A549 (cell line): ENCODE measurements around the gene NEUROD6. TPM values are rescaled to one million over a fixed set of nuclear protein-coding genes. Genes with fewer than 3 reads are reported as not detected.

Experiments used
- ATAC-seq, 2 experiments: fragments of 200-7000 bp in 1 of 2; fragments of >200 bp in 1 of 2; cut with Nextera tagmentation in 1 of 2; cut with Tn5 transposase in 1 of 2; 3 replicates each; pipeline versions ENCODE4 v1.8.0 to v1.9.1; 2018 to 2020; ENCODE audit warnings: mild to moderate bottlenecking in 1 of 2, moderate library complexity in 1 of 2
- CTCF ChIA-PET: fragments of 300-600 bp; sonication (Branson Sonifier 250); formaldehyde crosslinking; extraction: SDS; loops from one replicate; lab custom pipeline; 2021; ENCODE audit warnings: antibody characterized with exemption, inconsistent platforms; lab: Yijun Ruan, JAX
- POLR2A ChIA-PET: fragments of 350-600 bp; formaldehyde crosslinking; extraction: SDS; loops from one replicate; lab custom pipeline; 2021; ENCODE audit warnings: antibody characterized with exemption, inconsistent platforms; lab: Yijun Ruan, JAX
- DNase-seq, 2 experiments: peaks; one replicate each; pipeline versions ENCODE4 v3.0.0 to v3.0.0-alpha.2; 2011 to 2016; ENCODE audit warnings: low read depth in 1 of 2, low spot score in 1 of 2
- FAIRE-seq: peaks from 2 replicates; lab custom pipeline; 2011; peaks lifted over from hg19 to GRCh38; lab: Jason Lieb, UNC
- H3K27ac ChIP-seq, 2 experiments: fragments of >200 bp; sonication (Bioruptor Twin); formaldehyde crosslinking; 3 replicates each; pipeline ENCODE4 v1.5.1; 2016 to 2017
- H3K4me1 ChIP-seq: fragments of >200 bp; sonication (Bioruptor Twin); formaldehyde crosslinking; 3 replicates; pipeline ENCODE4 v1.6.1; 2016
- H3K4me2 ChIP-seq: fragments of >200 bp; sonication (Bioruptor Twin); formaldehyde crosslinking; 3 replicates; pipeline ENCODE4 v1.6.1; 2016
- H3K4me3 ChIP-seq: fragments of >200 bp; sonication (Bioruptor Twin); formaldehyde crosslinking; 3 replicates; pipeline ENCODE4 v1.5.1; 2016
- H3K9me3 ChIP-seq: fragments of >200 bp; sonication (Bioruptor Twin); formaldehyde crosslinking; 3 replicates; pipeline ENCODE4 v1.6.1; 2016
- CBX2 ChIP-seq: fragments of 200-600 bp; sonication (generic); IDR thresholded peaks from 2 replicates; pipeline ENCODE4 v1.6.1; 2016; ENCODE audit warnings: low read depth, mild to moderate bottlenecking, borderline replicate concordance
- CBX8 ChIP-seq: fragments of 200-600 bp; sonication (generic); IDR thresholded peaks from 2 replicates; pipeline ENCODE4 v1.6.1; 2016
- EHMT2 ChIP-seq: fragments of 200-600 bp; sonication (generic); IDR thresholded peaks from 2 replicates; pipeline ENCODE4 v1.6.1; 2016; ENCODE audit warnings: antibody characterized with exemption, low read depth, mild to moderate bottlenecking, moderate library complexity
- EP300 ChIP-seq, 2 experiments: fragments of >200 bp; sonication (Bioruptor Twin); formaldehyde crosslinking; IDR thresholded peaks; 2 replicates in 1 of 2; 3 replicates in 1 of 2; pipeline ENCODE4 v1.6.1; 2016 to 2017
- FOSB ChIP-seq: fragments of 250-450 bp; sonication (Bioruptor Pico); IDR thresholded peaks from 2 replicates; pipeline ENCODE4 v1.5.0; 2020; ENCODE audit warnings: mild to moderate bottlenecking, moderate library complexity
- HOXA7 ChIP-seq: fragments of 250-450 bp; sonication (Bioruptor Pico); IDR thresholded peaks from 2 replicates; pipeline ENCODE4 v1.5.0; 2020; ENCODE audit warnings: mild to moderate bottlenecking, moderate library complexity
- HOXB13 ChIP-seq: fragments of 250-450 bp; sonication (Bioruptor Pico); IDR thresholded peaks from 2 replicates; pipeline ENCODE4 v1.5.0; 2020; ENCODE audit warnings: low read depth, mild to moderate bottlenecking, moderate library complexity
- JUN ChIP-seq, 2 experiments: fragments of >200 bp; sonication (Bioruptor Twin); formaldehyde crosslinking; IDR thresholded peaks; 2 replicates in 1 of 2; 3 replicates in 1 of 2; pipeline ENCODE4 v1.6.1; 2016 to 2017
- JUNB ChIP-seq: fragments of >200 bp; sonication (Bioruptor Twin); formaldehyde crosslinking; IDR thresholded peaks from 2 replicates; pipeline ENCODE4 v1.6.1; 2016
- KDM5A ChIP-seq: fragments of 200-600 bp; sonication (generic); IDR thresholded peaks from 2 replicates; pipeline ENCODE4 v1.6.1; 2016; ENCODE audit warnings: antibody characterized with exemption, mild to moderate bottlenecking
- PHF8 ChIP-seq: fragments of 200-600 bp; sonication (generic); IDR thresholded peaks from 2 replicates; pipeline ENCODE4 v1.6.1; 2016; ENCODE audit warnings: low read depth, mild to moderate bottlenecking, antibody characterized with exemption, moderate library complexity, borderline replicate concordance
- POLR2A ChIP-seq: IDR thresholded peaks from 2 replicates; pipeline ENCODE4 v1.6.1; 2012; ENCODE audit warnings: mild to moderate bottlenecking, low read length
- RCOR1 ChIP-seq: fragments of 150-350 bp; IDR thresholded peaks from 2 replicates; pipeline ENCODE4 v1.6.1; 2014; ENCODE audit warnings: antibody characterized with exemption, low read length, low read depth
- RNF2 ChIP-seq: fragments of 200-600 bp; sonication (generic); IDR thresholded peaks from 2 replicates; pipeline ENCODE4 v1.6.1; 2016; ENCODE audit warnings: low read depth, mild to moderate bottlenecking, antibody characterized with exemption, moderate library complexity, borderline replicate concordance
- WGBS: methylation state at CpG from one replicate; pipeline ENCODE4 v1.1.6; 2017; ENCODE audit errors: missing lambda C conversion rate; 5-methylcytosine and 5-hydroxymethylcytosine counted together
- polyA plus RNA-seq, 4 experiments: library from polyadenylated mRNA; depleted of rRNA in 3 of 4; stranded (reverse); fragments of >200 nt; fragmentation: RNase III in 1 of 4; extraction: RNeasy Plus Mini Kit Qiagen cat#74134 plus additional on column Dnase treatment in 1 of 4; gene quantifications; 2 replicates in 3 of 4; 3 replicates in 1 of 4; pipeline ENCODE4 v1.2.3, GENCODE V29; 2011 to 2017
- TF ChIP-seq, protein P1 (sequence below): IDR thresholded peaks from 2 replicates; pipeline ENCODE4 v1.6.1; 2012
- TF ChIP-seq, protein P2 (sequence below): fragments of >200 bp; sonication (Bioruptor Twin); formaldehyde crosslinking; IDR thresholded peaks from 3 replicates; pipeline ENCODE4 v1.6.1; 2016
- TF ChIP-seq, protein P3 (sequence below): fragments of 200-600 bp; sonication (generic); IDR thresholded peaks from 2 replicates; pipeline ENCODE4 v1.6.1; 2016; ENCODE audit warnings: antibody characterized with exemption, mild to moderate bottlenecking, moderate library complexity

NEUROD6 gene
- polyA plus RNA-seq, 2 of the 4 experiments (the other 2 are of a cell fraction), result not detected

DNA sequence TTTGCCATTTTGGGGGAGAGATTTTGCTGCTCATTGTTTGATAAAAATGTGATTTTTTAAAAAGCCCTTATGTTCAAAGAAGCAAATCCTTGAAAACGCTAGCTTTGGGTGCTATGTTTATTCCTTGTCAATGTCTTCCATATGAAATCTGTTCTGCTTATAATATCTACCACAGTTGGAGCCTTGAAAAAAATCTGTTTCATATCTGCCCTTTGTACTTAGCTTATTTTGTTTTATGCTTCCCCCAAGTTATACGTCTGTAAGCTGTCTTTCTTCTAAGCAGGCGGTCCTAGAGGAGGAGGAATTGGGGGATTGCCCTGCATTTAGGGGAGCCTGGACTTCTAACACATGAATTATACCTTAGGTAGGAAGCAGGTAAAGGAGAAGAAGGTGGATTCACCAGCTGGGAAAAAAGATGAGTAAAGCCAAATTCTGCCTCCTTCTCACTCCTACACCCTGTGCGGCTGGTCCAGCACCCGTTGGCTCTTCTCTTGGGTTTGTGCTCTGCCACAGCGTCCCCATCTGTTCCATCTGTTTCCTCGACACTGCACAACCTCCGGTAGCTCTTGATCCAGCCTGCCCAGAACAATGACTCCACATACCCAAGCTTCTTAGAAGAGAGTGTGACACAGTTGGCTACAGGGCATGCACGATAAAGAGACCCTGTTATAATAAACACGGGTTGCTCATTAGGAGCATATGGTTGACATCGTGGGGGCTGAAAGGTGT, 31.9 kb upstream of the NEUROD6 start:
- DNase-seq, result no peak
- H3K27ac ChIP-seq, result no peak overlapping the region
- TF ChIP-seq, protein P1, sequence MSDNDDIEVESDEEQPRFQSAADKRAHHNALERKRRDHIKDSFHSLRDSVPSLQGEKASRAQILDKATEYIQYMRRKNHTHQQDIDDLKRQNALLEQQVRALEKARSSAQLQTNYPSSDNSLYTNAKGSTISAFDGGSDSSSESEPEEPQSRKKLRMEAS, result no peak
- TF ChIP-seq HOXA7 (CRISPR knock-in tag) (no peak), PHF8 (no peak)
- WGBS, result 78% methylated on average over 11 of the region's 11 CpGs
- FAIRE-seq, result no peak
- ChIA-PET POLR2A (no interaction called here), CTCF (interaction anchor here (0.7 to 10.3 kb wide), 46 partner anchors 7 to 832 kb away, joined by 3 to 128 read pairs (median 7); no protein-coding TSS in a partner anchor)
- no peaks in the 10 kb centered on the region for H3K9me3 ChIP-seq
- H3K4me3 ChIP-seq, result no peak overlapping the region
- H3K4me2 ChIP-seq, result no peak overlapping the region
- ATAC-seq, result no peak; a peak in 1 of 6 replicates
- no peaks in the 10 kb centered on the region for H3K4me1 ChIP-seq

DNA sequence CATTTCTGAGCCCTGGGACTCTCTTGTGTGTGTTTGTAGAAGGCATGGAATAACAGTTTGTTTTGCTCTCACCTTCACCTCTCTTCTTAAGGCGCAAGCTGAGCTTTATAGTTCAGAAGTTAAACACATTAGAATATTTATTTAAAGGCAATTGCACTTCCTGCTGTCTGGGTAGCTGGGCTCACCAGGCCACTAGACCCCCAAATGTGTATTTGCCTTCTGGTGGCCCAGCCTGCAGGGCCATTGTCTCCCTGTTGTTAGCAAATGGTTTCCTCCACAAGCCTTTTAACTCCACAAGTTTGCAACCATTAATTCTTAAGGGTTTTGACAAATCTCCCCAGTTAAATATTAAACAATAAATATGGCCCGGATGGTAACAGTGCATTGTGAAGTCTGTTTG, 31.1 kb upstream of the NEUROD6 start:
- ChIA-PET POLR2A (no interaction called here), CTCF (interaction anchor here (1.2 to 10.3 kb wide), 12 partner anchors 10 to 262 kb away, joined by 3 to 128 read pairs (median 23); no protein-coding TSS in a partner anchor)
- no peak overlapping the region for H3K4me2 ChIP-seq
- no peak overlapping the region for H3K4me3 ChIP-seq
- no peaks in the 10 kb centered on the region for H3K4me1 ChIP-seq
- H3K27ac ChIP-seq, result no peak overlapping the region
- H3K9me3 ChIP-seq, result no peaks in the 10 kb centered on the region
- no peak for ATAC-seq
- no peak for FAIRE-seq
- no peak for DNase-seq
- WGBS, result 50% methylated on average over 2 of the region's 2 CpGs
- TF ChIP-seq JUN (IDR thresholded peaks at IDR 0.05), result no peak
- no peak for TF ChIP-seq RNF2
- no peak for TF ChIP-seq FOSB (CRISPR knock-in tag)
- TF ChIP-seq, protein P2, sequence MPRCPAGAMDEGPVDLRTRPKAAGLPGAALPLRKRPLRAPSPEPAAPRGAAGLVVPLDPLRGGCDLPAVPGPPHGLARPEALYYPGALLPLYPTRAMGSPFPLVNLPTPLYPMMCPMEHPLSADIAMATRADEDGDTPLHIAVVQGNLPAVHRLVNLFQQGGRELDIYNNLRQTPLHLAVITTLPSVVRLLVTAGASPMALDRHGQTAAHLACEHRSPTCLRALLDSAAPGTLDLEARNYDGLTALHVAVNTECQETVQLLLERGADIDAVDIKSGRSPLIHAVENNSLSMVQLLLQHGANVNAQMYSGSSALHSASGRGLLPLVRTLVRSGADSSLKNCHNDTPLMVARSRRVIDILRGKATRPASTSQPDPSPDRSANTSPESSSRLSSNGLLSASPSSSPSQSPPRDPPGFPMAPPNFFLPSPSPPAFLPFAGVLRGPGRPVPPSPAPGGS, result no peak
- TF ChIP-seq JUNB, result no peak
- TF ChIP-seq EHMT2, result no peak
- no peak for TF ChIP-seq CBX8
- no peak for TF ChIP-seq EP300 (IDR thresholded peaks at IDR 0.05)
- TF ChIP-seq, protein P3, sequence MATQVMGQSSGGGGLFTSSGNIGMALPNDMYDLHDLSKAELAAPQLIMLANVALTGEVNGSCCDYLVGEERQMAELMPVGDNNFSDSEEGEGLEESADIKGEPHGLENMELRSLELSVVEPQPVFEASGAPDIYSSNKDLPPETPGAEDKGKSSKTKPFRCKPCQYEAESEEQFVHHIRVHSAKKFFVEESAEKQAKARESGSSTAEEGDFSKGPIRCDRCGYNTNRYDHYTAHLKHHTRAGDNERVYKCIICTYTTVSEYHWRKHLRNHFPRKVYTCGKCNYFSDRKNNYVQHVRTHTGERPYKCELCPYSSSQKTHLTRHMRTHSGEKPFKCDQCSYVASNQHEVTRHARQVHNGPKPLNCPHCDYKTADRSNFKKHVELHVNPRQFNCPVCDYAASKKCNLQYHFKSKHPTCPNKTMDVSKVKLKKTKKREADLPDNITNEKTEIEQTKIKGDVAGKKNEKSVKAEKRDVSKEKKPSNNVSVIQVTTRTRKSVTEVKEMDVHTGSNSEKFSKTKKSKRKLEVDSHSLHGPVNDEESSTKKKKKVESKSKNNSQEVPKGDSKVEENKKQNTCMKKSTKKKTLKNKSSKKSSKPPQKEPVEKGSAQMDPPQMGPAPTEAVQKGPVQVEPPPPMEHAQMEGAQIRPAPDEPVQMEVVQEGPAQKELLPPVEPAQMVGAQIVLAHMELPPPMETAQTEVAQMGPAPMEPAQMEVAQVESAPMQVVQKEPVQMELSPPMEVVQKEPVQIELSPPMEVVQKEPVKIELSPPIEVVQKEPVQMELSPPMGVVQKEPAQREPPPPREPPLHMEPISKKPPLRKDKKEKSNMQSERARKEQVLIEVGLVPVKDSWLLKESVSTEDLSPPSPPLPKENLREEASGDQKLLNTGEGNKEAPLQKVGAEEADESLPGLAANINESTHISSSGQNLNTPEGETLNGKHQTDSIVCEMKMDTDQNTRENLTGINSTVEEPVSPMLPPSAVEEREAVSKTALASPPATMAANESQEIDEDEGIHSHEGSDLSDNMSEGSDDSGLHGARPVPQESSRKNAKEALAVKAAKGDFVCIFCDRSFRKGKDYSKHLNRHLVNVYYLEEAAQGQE, result no peak
- TF ChIP-seq KDM5A, result no peak
- TF ChIP-seq HOXB13 (CRISPR knock-in tag), result no peak
- TF ChIP-seq POLR2A, result no peak

DNA sequence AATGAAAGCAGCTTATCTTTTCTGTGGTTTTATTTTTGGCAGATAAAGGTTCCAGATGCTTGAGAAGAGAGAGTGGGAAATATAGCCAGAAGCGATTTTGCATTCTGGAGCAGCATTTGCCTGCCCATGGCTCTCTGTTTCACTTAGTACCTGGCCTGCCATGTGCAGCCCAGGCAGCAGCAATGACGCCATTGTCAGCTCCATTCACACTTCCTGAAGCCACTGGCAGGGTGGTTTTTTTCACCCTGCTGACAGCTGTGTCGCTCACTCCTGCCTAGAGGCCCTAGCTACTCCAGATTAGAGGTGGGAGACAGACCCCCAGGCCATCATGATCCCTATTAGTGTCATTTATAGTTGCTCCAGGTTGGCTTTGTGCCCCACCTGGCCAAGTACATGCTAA, 30.1 kb upstream of the NEUROD6 start:
- FAIRE-seq, result no peak
- ChIA-PET POLR2A (no interaction called here), CTCF (interaction anchor here (0.7 to 10.3 kb wide), 7 partner anchors 74 to 834 kb away, joined by 3 to 128 read pairs (median 35); no protein-coding TSS in a partner anchor)
- no peak for ATAC-seq
- DNase-seq, result no peak
- TF ChIP-seq RCOR1 (no peak), CBX2 (no peak)
- Histone ChIP-seq H3K27ac (no peak overlapping the region), H3K4me1 (no peaks in the 10 kb centered on the region), H3K4me2 (no peak overlapping the region), H3K9me3 (no peaks in the 10 kb centered on the region), H3K4me3 (no peak overlapping the region)
- 58% methylated on average over 3 of the region's 3 CpGs for WGBS
